LHCN-M2 (cell line): ENCODE measurements around the gene HSD3B2. TPM values are rescaled to one million over a fixed set of nuclear protein-coding genes. Genes with fewer than 3 reads are reported as not detected.

ENCODE experiments used
- DNase-seq: peaks from one replicate; pipeline ENCODE4 v3.0.0-alpha.2; 2012; ENCODE audit warnings: low read depth
- total RNA-seq: library from RNA; depleted of rRNA; stranded (reverse); fragments of >200 nt; gene quantifications from 2 replicates; pipeline ENCODE4 v1.2.3, GENCODE V29; 2014

HSD3B2 gene
- total RNA-seq, 1 experiment from 2014 or later = not detected

GRCh38 chr1:119396982-119397381 lies 18.0 kb upstream of the HSD3B2 start:
- DNase-seq = no peak

GRCh38 chr1:119397986-119398385 lies 17.0 kb upstream of the HSD3B2 start:
- DNase-seq = no peak

GRCh38 chr1:119404736-119405135 lies 10.2 kb upstream of the HSD3B2 start:
- no peak for DNase-seq

GRCh38 chr1:119409731-119410130 lies 5.2 kb upstream of the HSD3B2 start:
- no peak for DNase-seq

- DNase-seq = no peak
Observed at GRCh38 chr1:119410961-119411360, 4.0 kb upstream of the HSD3B2 start.

GRCh38 chr1:119416006-119416640 lies 1.2 kb downstream of the HSD3B2 start:
- DNase-seq = no peak

GRCh38 chr1:119419109-119419508 lies 4.2 kb downstream of the HSD3B2 start:
- no peak for DNase-seq

- DNase-seq = no peak
Observed at GRCh38 chr1:119420638-119421037, 5.7 kb downstream of the HSD3B2 start.

GRCh38 chr1:119422631-119423030 lies 7.7 kb downstream of the HSD3B2 start:
- DNase-seq = no peak

- DNase-seq = no peak
Observed at GRCh38 chr1:119428991-119429390, 14.0 kb downstream of the HSD3B2 start.

- DNase-seq = no peak
Observed at GRCh38 chr1:119429687-119430086, 14.7 kb downstream of the HSD3B2 start.

- no peak for DNase-seq
Observed at GRCh38 chr1:119430486-119430885, 15.5 kb downstream of the HSD3B2 start.

GRCh38 chr1:119431836-119432235 lies 16.9 kb downstream of the HSD3B2 start:
- no peak for DNase-seq

- peak; percentile 49 for DNase-seq
Observed at GRCh38 chr1:119435052-119435451, 20.1 kb downstream of the HSD3B2 start.

- no peak for DNase-seq
Observed at GRCh38 chr1:119438761-119439160, 23.8 kb downstream of the HSD3B2 start.

GRCh38 chr1:119440721-119441307 lies 25.9 kb downstream of the HSD3B2 start:
- DNase-seq = no peak

GRCh38 chr1:119442756-119443155 lies 27.8 kb downstream of the HSD3B2 start:
- no peak for DNase-seq

GRCh38 chr1:119446321-119446720 lies 31.4 kb downstream of the HSD3B2 start:
- no peak for DNase-seq

- no peak for DNase-seq
Observed at GRCh38 chr1:119447344-119448126, 32.6 kb downstream of the HSD3B2 start.

- DNase-seq = no peak
Observed at GRCh38 chr1:119448127-119448511, 33.2 kb downstream of the HSD3B2 start.

- peak; percentile 5 for DNase-seq
Observed at GRCh38 chr1:119449971-119450370, 35.0 kb downstream of the HSD3B2 start.

- no peak for DNase-seq
Observed at GRCh38 chr1:119451158-119451557, 36.2 kb downstream of the HSD3B2 start.

- no peak for DNase-seq
Observed at GRCh38 chr1:119452091-119452490, 37.1 kb downstream of the HSD3B2 start.
